Coronary artery (tissue), 2 donors: ENCODE data around the gene CCDC71L.

Experiments used
- DNase-seq: peaks from one replicate; pipeline ENCODE4 v3.0.0-alpha.2; 2017; ENCODE audit warnings: low spot score
- H3K27ac ChIP-seq, 2 donors: fragments of 200-600 bp; sonication (generic); one replicate each; pipeline ENCODE4 v1.5.1; 2016 to 2019
- H3K4me3 ChIP-seq: fragments of 200-600 bp; sonication (generic); 2 replicates; pipeline ENCODE4 v1.5.1; 2016; ENCODE audit warnings: mild to moderate bottlenecking, moderate library complexity
- CTCF ChIP-seq: fragments of 200-600 bp; sonication (generic); IDR thresholded peaks from one replicate; pipeline ENCODE4 v1.5.1; 2019; ENCODE audit warnings: antibody characterized with exemption

Gene CCDC71L

GRCh38 chr7:106666353-106666752 is 5.4 kb upstream of the CCDC71L start:
- no peak overlapping the region for H3K27ac ChIP-seq
- no peak for TF ChIP-seq CTCF
- DNase-seq: no peak
- no peak overlapping the region for H3K4me3 ChIP-seq

DNA sequence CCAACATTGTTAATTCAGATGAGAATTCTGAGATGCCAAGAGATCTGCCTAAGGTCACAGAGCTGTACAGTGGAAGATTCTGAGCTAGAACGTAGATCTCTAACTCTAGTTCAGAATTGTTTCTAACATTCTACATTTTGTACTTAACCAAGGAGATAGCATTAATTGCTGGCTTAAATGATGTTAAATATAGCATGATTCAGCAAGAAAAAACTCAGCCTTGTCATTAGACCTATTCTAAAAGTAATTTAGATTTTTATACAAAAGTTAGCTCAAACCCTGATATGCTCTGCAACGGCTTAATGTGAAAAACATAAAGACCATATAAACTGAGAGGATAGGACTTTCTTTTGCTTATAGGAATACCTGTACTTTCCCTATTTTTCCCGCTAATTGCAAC is 3.4 kb upstream of the CCDC71L start:
- TF ChIP-seq CTCF: no peak
- no peak for DNase-seq
- no peak overlapping the region for H3K4me3 ChIP-seq

DNA sequence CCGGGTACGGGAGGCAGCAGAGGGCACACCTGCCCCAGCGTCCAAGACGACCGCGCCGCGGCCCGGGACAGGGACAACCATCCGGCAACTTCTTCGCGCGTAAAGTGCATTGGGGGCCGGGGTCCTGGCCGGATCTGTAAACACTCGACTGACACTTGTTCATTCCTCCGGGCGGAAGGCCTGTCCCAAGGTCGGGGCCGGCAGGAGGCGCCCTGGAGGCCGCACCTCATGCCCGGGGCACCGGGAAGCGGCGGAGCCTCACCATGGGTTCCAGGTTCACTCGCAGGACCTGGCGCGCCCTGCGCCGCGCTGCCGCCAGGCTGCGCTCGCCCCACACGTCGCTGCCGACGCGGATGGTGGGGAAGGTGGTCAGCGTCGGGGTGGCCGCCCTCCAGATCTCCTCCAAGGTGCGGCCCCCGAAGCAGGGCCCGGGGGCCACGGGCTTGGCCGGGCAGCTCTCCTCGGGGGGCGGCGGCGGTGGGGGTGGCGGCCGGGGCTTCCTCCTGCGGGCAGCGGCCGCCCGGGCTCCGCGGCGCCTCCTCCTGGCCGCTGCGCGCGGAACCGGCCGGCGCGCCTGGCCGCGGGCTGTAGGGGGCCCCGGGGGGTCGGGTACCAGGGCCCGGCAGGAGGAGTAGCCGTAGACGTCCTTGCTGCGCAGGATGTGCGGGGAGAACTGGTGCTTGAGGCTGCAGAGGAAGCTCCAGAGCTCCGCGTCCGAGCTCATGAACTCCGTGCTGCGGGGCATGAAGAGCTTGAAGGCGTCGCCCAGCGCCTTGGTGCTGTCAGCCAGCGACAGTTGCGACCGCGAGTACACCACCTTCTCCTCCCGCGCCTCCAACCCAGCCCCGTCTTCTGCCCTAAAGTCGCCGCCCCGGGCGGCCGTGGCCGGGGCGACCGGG is 746 bp downstream of the CCDC71L start:
- Histone ChIP-seq H3K4me3 (peak overlapping the region; percentile 89), H3K27ac (peak overlapping the region; percentile 91 to 97)
- TF ChIP-seq CTCF: peak; percentile 70
- peak; percentile 86 for DNase-seq

More for the DNA sequence above, 3.4 kb upstream of the CCDC71L start:
- H3K27ac ChIP-seq: no peak overlapping the region

DNA sequence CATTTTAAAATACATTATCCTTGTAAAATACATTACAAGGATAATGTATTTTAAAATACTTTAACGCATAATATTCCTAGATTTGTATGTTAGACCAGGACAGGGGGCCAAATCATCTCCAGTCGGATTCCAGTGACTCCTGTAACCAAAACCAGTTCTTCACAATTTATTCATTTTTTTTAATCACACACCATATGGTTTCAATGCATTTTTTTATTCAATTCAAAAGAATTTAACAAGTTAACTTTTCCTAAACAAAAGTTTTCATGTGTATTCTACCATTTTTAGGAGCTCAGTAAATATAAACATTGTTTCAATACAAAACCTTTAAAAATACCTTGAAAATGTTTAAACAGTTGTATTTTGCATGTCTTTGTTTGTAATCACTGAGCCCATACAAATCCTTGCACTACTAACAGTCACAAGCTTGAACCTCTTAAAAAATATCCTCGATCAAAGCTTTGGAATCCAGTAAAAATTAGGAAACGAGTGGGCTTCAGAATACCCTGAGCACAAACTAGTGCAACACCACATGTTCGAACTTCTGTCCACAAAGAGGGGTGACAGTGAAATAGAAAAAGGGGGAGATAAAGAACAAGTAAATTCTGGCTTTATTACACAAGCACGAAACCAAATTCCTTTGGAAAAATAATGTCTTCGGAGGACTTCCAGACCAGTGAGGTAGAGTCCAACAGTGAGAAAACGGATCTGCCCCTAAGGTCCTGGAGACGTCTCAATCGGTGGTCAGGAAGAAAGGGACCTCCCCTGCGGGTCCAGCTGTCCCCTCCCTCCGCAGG is 1.6 kb downstream of the CCDC71L start:
- no peak for DNase-seq
- peak overlapping the region; percentile 89 for H3K4me3 ChIP-seq
- peak overlapping the region; percentile 91 to 97 for H3K27ac ChIP-seq
- no peak for TF ChIP-seq CTCF

- DNase-seq: no peak
- H3K27ac ChIP-seq: no peak overlapping the region
- TF ChIP-seq CTCF: no peak
- peak overlapping the region; percentile 89 for H3K4me3 ChIP-seq
These were observed 2.4 kb downstream of the CCDC71L start for GRCh38 chr7:106658316-106659165.

DNA sequence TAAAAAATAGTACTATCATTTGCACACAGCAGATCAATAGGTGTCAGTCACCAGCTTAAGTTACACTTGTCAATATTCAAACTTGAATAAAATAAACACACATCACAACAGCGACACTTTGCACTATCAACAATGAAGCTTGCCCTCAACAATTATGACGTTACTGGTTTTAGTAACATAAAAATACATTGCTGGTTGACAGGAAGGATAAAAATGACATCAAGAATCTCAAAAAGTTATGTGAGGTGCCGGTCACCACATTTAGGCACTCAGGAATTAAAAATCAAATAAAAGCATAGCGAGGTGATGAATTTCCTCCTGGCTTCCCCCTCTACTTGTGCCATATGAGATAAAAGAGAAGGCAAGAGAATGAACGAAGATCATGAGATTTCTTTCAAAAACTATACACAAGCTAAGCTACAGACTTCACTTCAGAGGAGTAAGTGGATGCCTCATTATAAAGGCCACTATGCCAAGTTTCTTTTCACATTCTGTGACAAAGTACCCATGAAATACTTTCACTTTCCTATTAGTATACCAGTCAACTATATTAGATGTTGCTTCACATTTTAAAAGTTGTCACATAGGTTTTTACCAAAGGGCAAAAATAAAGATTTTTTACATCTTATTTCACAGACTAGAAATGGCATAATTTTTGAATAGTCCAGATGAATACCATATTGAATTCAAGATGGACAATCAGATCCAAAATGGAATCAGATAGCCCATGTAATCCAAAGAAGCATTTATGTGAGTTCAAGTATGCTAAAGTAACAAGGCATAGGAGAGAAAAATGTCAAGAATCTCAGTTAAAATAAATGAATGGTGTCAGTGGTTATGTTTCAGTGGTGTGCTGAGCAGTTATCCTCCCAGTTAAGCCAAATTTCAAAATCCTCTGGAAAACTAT is 3.6 kb downstream of the CCDC71L start:
- DNase-seq: no peak
- TF ChIP-seq CTCF: no peak
- H3K27ac ChIP-seq: no peak overlapping the region
- peak overlapping the region; percentile 89 for H3K4me3 ChIP-seq
